ENCODE data around the gene BRMS1L. TPM values are rescaled to one million over a fixed set of nuclear protein-coding genes. Genes with fewer than 3 reads are reported as not detected.
A peak's percentile ranks its signal among the peaks of the same experiment; 100 is the strongest.

BRMS1L gene
- total and polyA plus RNA-seq, 2 of the 13 experiments (the other 11 are each of a cell fraction or from before 2014, with no cell fraction given), result 21.1 to 23.8 TPM

GRCh38 chr14:35821564-35822411, 4.3 kb upstream of the BRMS1L start (continued):
- TF ChIP-seq FOXP4 (CRISPR knock-in tag; IDR thresholded peaks at IDR 0.05), result 0 out of 2 replicates have a peak, but pooled peaks have one; percentile 35
- TF ChIP-seq HOMEZ (CRISPR knock-in tag; IDR thresholded peaks at IDR 0.05; ENCODE audit: low read depth), result peak; percentile 87
- TF ChIP-seq NFATC3 (CRISPR knock-in tag; IDR thresholded peaks at IDR 0.05), result no peak
- TF ChIP-seq SPEN (CRISPR knock-in tag; IDR thresholded peaks at IDR 0.05; ENCODE audit: low read depth), result no peak
- TF ChIP-seq TEAD2 (CRISPR knock-in tag; IDR thresholded peaks at IDR 0.05), result no peak
- 0 out of 2 replicates have a peak, but pooled peaks have one; percentile 20 for TF ChIP-seq RERE (CRISPR knock-in tag; IDR thresholded peaks at IDR 0.05; ENCODE audit: low read depth)
- TF ChIP-seq SKI (IDR thresholded peaks at IDR 0.05; ENCODE audit: partially characterized antibody), result no peak
- TF ChIP-seq ZSCAN31 (CRISPR knock-in tag; IDR thresholded peaks at IDR 0.05; ENCODE audit: low read depth), result no peak
- no peak for TF ChIP-seq RFXAP (CRISPR knock-in tag; IDR thresholded peaks at IDR 0.05; ENCODE audit: borderline replicate concordance)
- TF ChIP-seq ZNF160 (CRISPR knock-in tag; IDR thresholded peaks at IDR 0.05), result no peak
- no peak for TF ChIP-seq MAX (IDR thresholded peaks at IDR 0.05)
- 0 out of 2 replicates have a peak, but pooled peaks have one; percentile 18 for TF ChIP-seq TEF (CRISPR knock-in tag; IDR thresholded peaks at IDR 0.05)
- 0 out of 2 replicates have a peak, but pooled peaks have one; percentile 72 for TF ChIP-seq STAT5B (CRISPR knock-in tag; IDR thresholded peaks at IDR 0.05)
- no peak for TF ChIP-seq SNAPC2 (CRISPR knock-in tag; IDR thresholded peaks at IDR 0.05)
- TF ChIP-seq DDIT3 (CRISPR knock-in tag; IDR thresholded peaks at IDR 0.05), result no peak
- peak; percentile 64; the same call in 1 of the 2 replicates for TF ChIP-seq ZNF264 (CRISPR knock-in tag; IDR thresholded peaks at IDR 0.05)
- TF ChIP-seq ZNF747 (CRISPR knock-in tag; IDR thresholded peaks at IDR 0.05; ENCODE audit: borderline replicate concordance), result no peak
- no peak for TF ChIP-seq POLR2AphosphoS2 (IDR thresholded peaks at IDR 0.05; ENCODE audit: low read depth, low read length)
- TF ChIP-seq RFXANK (CRISPR knock-in tag; IDR thresholded peaks at IDR 0.05), result no peak

All from HepG2 (cell line).